Measurements from ENCODE around the gene ZC2HC1B. TPM values are rescaled to one million over a fixed set of nuclear protein-coding genes. Genes with fewer than 3 reads are reported as not detected.

Gene ZC2HC1B
- total and polyA plus RNA-seq, 10 of the 15 experiments (the other 5 are each of a cell fraction or from before 2014, with no cell fraction given), result 0.09 to 0.36 (median 0.31) TPM; not detected in 5

- TF ChIP-seq E4F1 (IDR thresholded peaks at IDR 0.05; ENCODE audit: borderline replicate concordance, partially characterized antibody), result no peak
- TF ChIP-seq RUNX3 (IDR thresholded peaks at IDR 0.05; ENCODE audit: low read length), result no peak
- TF ChIP-seq MTA3 (IDR thresholded peaks at IDR 0.05; ENCODE audit: borderline replicate concordance, low read length), result no peak
These were observed 4.2 kb upstream of the ZC2HC1B start (continued) for GRCh38 chr6:143859891-143860660.

DNA sequence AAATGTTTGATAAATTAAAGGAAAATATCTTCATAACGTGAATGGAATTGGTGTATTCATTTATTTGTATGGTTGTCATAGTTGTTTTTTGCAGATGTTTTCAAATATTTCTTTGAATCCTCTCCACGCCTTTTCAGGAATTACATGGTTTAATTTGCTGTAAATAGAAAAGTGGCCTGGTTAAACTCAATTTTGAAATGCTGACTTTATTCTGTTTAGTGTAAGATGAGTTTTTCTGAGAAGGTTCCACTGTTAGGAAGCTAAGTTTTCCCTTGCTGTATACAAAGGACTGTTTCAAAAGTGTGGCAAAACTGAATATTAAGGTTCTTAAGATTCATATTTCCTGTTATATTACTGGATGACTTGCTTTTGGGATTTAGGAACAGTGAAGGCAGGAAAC is 503 bp upstream of the ZC2HC1B start:
- ATAC-seq, result no peak
- H3K4me1 ChIP-seq (ENCODE audit: control insufficient read depth, insufficient read depth, low read length), result no peaks in the 10 kb centered on the region
- POLR2A ChIA-PET, result no interaction called here
- FAIRE-seq, result no peak
- intact Hi-C loops (cut with micrococcal nuclease; ENCODE audit: unreplicated experiment), result no loop called here
- CTCF ChIA-PET, result interaction anchor here (1.4 kb wide), 1 partner anchor 76 kb away, joined by 4 read pairs; no protein-coding TSS in a partner anchor
- H3K9me3 ChIP-seq (replicated peaks; ENCODE audit: control insufficient read depth, insufficient read depth, low read length), result no peaks in the 10 kb centered on the region; the same call in 1 of the 3 replicates
- WGBS (ENCODE audit: insufficient coverage, insufficient replicate concordance, low lambda C conversion rate, missing lambda C conversion rate), result 93% methylated on average over 2 of the region's 2 CpGs
- H2AFZ ChIP-seq (ENCODE audit: control insufficient read depth, low read depth, low read length), result no peak overlapping the region
- H3K4me3 ChIP-seq, result no peak overlapping the region
- peaks cover 0 to 18% of the 10 kb centered on the region in 2 experiments for H3K36me3 ChIP-seq (ENCODE audit: control insufficient read depth in 2 of 2, insufficient read depth in 2 of 2, low read length in 1 of 2)
- SMC1A ChIA-PET (ENCODE audit: uncharacterized antibody, unreplicated experiment), result interaction anchor here (1.1 to 1.5 kb wide), 2 partner anchors 10 to 76 kb away, joined by 4 to 5 read pairs; no protein-coding TSS in a partner anchor
- no peak overlapping the region for H3K27ac ChIP-seq (ENCODE audit: control insufficient read depth, insufficient read depth)
- BruUV-seq (replicated peaks), result no TSS peak
- in situ Hi-C loops (cut with MboI), result no loop called here
- no peak for DNase-seq (ENCODE audit: low read depth, low spot score)
- no peaks in the 10 kb centered on the region for H3K79me2 ChIP-seq (ENCODE audit: control insufficient read depth, insufficient read depth, low read length)
- H3K9ac ChIP-seq (ENCODE audit: control insufficient read depth, insufficient read depth, low read length), result no peak overlapping the region
- no peaks in the 10 kb centered on the region for H3K27me3 ChIP-seq (replicated peaks in 1 of 2; ENCODE audit: control insufficient read depth in 2 of 2, insufficient read depth in 2 of 2, low read length in 1 of 2)
- H3K4me2 ChIP-seq (ENCODE audit: control insufficient read depth, insufficient read depth), result no peak overlapping the region
- RAD21 ChIA-PET (ENCODE audit: unreplicated experiment), result interaction anchor here (1.5 kb wide), 1 partner anchor 21 kb away, joined by 3 read pairs; the partner anchor contains the start of gene LTV1
- H4K20me1 ChIP-seq (ENCODE audit: control insufficient read depth, insufficient read depth), result no peaks in the 10 kb centered on the region
- no peak for TF ChIP-seq NFXL1 (IDR thresholded peaks at IDR 0.05; ENCODE audit: borderline replicate concordance)
- no peak for TF ChIP-seq POLR2AphosphoS2 (IDR thresholded peaks at IDR 0.05; ENCODE audit: low read depth, low read length)
- no peak for TF ChIP-seq SP1 (IDR thresholded peaks at IDR 0.05; ENCODE audit: low read depth, low read length)
- no peak for TF ChIP-seq GATAD2B (conservative IDR thresholded peaks at IDR 0.05; ENCODE audit: low read depth)
- no peak for TF ChIP-seq POU2F2 (IDR thresholded peaks at IDR 0.05; ENCODE audit: borderline replicate concordance, low read depth, low read length)
- no peak for TF ChIP-seq EED (IDR thresholded peaks at IDR 0.05; ENCODE audit: low read depth)
- TF ChIP-seq PRDM15 (CRISPR knock-in tag; IDR thresholded peaks at IDR 0.05), result no peak
- TF ChIP-seq ETV6 (conservative IDR thresholded peaks at IDR 0.05 in 1 of 2, IDR thresholded peaks at IDR 0.05 in 1 of 2; ENCODE audit: borderline replicate concordance in 1 of 2, low read depth in 1 of 2), result no peak
